SK-N-SH treated with all-trans-retinoic acid at 6 μM for 48 hours (cell line): ENCODE results near the gene PAX5.

Source experiments
- ARNTL ChIP-seq: fragments of 450-650 bp; formaldehyde crosslinking; IDR thresholded peaks from 2 replicates; pipeline ENCODE4 v1.5.0; 2020; ENCODE audit warnings: low read depth, mild to moderate bottlenecking, moderate library complexity, borderline replicate concordance
- CSDC2 ChIP-seq: fragments of 250-450 bp; sonication (Bioruptor Pico); IDR thresholded peaks from 2 replicates; pipeline ENCODE4 v1.5.0; 2020; ENCODE audit warnings: mild to moderate bottlenecking, moderate library complexity
- ESRRG ChIP-seq: fragments of 250-450 bp; sonication (Bioruptor Pico); IDR thresholded peaks from 2 replicates; pipeline ENCODE4 v1.6.1; 2021; ENCODE audit warnings: mild to moderate bottlenecking
- GLIS3 ChIP-seq: fragments of 250-450 bp; sonication (Bioruptor Pico); IDR thresholded peaks from 2 replicates; pipeline ENCODE4 v1.5.0; 2020; ENCODE audit warnings: mild to moderate bottlenecking, moderate library complexity
- OSR1 ChIP-seq: fragments of 250-450 bp; sonication (Bioruptor Pico); IDR thresholded peaks from 2 replicates; pipeline ENCODE4 v1.8.0; 2022; ENCODE audit warnings: moderate library complexity, mild to moderate bottlenecking, inconsistent platforms
- POU6F1 ChIP-seq: fragments of 250-450 bp; sonication (Bioruptor Pico); IDR thresholded peaks from 2 replicates; pipeline ENCODE4 v1.8.0; 2021; ENCODE audit warnings: low read depth, mild to moderate bottlenecking, moderate library complexity, borderline replicate concordance
- PPARA ChIP-seq: fragments of 250-450 bp; sonication (Bioruptor Pico); IDR thresholded peaks from 2 replicates; pipeline ENCODE4 v1.5.0; 2020; ENCODE audit warnings: mild to moderate bottlenecking, borderline replicate concordance
- RARB ChIP-seq: fragments of 250-450 bp; sonication (Bioruptor Pico); IDR thresholded peaks from 2 replicates; pipeline ENCODE4 v1.8.0; 2021; ENCODE audit warnings: mild to moderate bottlenecking, moderate library complexity
- TCF4 ChIP-seq: fragments of 250-450 bp; sonication (Bioruptor Pico); IDR thresholded peaks from 2 replicates; pipeline ENCODE4 v1.8.0; 2021; ENCODE audit warnings: mild to moderate bottlenecking, moderate library complexity, borderline replicate concordance
- TSHZ2 ChIP-seq: fragments of 250-450 bp; sonication (Bioruptor Pico); IDR thresholded peaks from 2 replicates; pipeline ENCODE4 v1.5.0; 2020; ENCODE audit warnings: mild to moderate bottlenecking, moderate library complexity
- ZFP3 ChIP-seq: fragments of 250-450 bp; sonication (Bioruptor Pico); IDR thresholded peaks from 2 replicates; pipeline ENCODE4 v1.5.0; 2020; ENCODE audit warnings: mild to moderate bottlenecking, moderate library complexity
- ZNF565 ChIP-seq: fragments of 450-650 bp; formaldehyde crosslinking; conservative IDR thresholded peaks from 2 replicates; pipeline ENCODE4 v1.5.0; 2020; ENCODE audit warnings: low read depth, mild to moderate bottlenecking, moderate library complexity
- ZNF8 ChIP-seq: fragments of 450-650 bp; formaldehyde crosslinking; IDR thresholded peaks from 2 replicates; pipeline ENCODE4 v1.5.0; 2020; ENCODE audit warnings: mild to moderate bottlenecking, moderate library complexity
- TF ChIP-seq, protein P1 (sequence below): fragments of 250-450 bp; sonication (Bioruptor Pico); IDR thresholded peaks from 2 replicates; pipeline ENCODE4 v1.8.0; 2020; ENCODE audit warnings: mild to moderate bottlenecking, moderate library complexity, borderline replicate concordance

DNA sequence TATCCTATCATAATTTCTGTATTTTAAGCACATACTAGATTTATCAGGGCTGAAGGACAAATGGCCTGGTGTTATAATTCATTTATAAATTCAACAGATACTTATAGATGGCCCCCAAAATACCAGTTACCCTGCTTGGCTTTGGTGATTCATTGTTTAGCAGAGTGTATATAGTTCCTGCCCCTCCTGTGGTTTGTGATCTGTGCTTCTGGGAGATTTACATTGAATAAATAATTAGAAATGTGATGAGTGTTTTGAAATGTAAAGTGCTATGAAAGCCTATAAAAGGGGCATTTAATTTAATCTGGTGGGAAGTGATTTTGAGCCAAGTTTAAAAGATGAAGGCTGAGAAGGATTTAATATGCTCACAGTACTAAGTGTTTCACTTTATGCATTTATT is 49.6 kb upstream of the PAX5 start:
- TF ChIP-seq, protein P1, sequence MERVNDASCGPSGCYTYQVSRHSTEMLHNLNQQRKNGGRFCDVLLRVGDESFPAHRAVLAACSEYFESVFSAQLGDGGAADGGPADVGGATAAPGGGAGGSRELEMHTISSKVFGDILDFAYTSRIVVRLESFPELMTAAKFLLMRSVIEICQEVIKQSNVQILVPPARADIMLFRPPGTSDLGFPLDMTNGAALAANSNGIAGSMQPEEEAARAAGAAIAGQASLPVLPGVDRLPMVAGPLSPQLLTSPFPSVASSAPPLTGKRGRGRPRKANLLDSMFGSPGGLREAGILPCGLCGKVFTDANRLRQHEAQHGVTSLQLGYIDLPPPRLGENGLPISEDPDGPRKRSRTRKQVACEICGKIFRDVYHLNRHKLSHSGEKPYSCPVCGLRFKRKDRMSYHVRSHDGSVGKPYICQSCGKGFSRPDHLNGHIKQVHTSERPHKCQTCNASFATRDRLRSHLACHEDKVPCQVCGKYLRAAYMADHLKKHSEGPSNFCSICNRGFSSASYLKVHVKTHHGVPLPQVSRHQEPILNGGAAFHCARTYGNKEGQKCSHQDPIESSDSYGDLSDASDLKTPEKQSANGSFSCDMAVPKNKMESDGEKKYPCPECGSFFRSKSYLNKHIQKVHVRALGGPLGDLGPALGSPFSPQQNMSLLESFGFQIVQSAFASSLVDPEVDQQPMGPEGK (CRISPR knock-in tag) = no peak
- TF ChIP-seq ZFP3 (CRISPR knock-in tag) = no peak
- no peak for TF ChIP-seq RARB (CRISPR knock-in tag)
- TF ChIP-seq ZNF8 (CRISPR knock-in tag) = no peak
- TF ChIP-seq PPARA = no peak
- no peak for TF ChIP-seq OSR1 (CRISPR knock-in tag)
- no peak for TF ChIP-seq TSHZ2 (CRISPR knock-in tag)
- no peak for TF ChIP-seq POU6F1 (CRISPR knock-in tag)
- TF ChIP-seq CSDC2 (CRISPR knock-in tag) = no peak
- no peak for TF ChIP-seq GLIS3 (CRISPR knock-in tag)
- TF ChIP-seq ESRRG = no peak
- TF ChIP-seq ZNF565 (CRISPR knock-in tag) = no peak
- no peak for TF ChIP-seq ARNTL (CRISPR knock-in tag)
- TF ChIP-seq TCF4 (CRISPR knock-in tag) = no peak
